K562 (cell line): Measurements from ENCODE around the gene C4orf50. TPM values are rescaled to one million over a fixed set of nuclear protein-coding genes. Genes with fewer than 3 reads are reported as not detected.

Source experiments
- ATAC-seq: fragments of 200-7000 bp; cut with Tn5 transposase; 3 replicates; pipeline ENCODE4 v1.9.1; 2020; ENCODE audit warnings: moderate library complexity
- BruUV-seq: library from RNA; stranded (reverse); fragments of 400-500 nt; replicated peaks from 2 replicates; lab custom pipeline; 2021; lab: Mats Ljungman, UMichigan
- CTCF ChIA-PET: fragments of 300-600 bp; formaldehyde crosslinking; extraction: SDS; loops from one replicate; lab custom pipeline; 2021; ENCODE audit warnings: low intra/inter-chr PET ratio; lab: Yijun Ruan, JAX
- POLR2A ChIA-PET: fragments of 300-600, 350-650 bp; sonication (Branson Sonifier 250); formaldehyde crosslinking; extraction: SDS; loops from one replicate; lab custom pipeline; 2021; ENCODE audit warnings: antibody characterized with exemption, inconsistent platforms; lab: Yijun Ruan, JAX
- DNase-seq, 4 experiments: peaks; one replicate each; pipeline versions ENCODE4 v3.0.0 to v3.0.0-alpha.2; 2011 to 2018; ENCODE audit warnings: low spot score in 3 of 4, mixed read lengths in 3 of 4; ENCODE audit errors: extremely low read depth in 1 of 4
- FAIRE-seq: peaks from 2 replicates; lab custom pipeline; 2011; peaks lifted over from hg19 to GRCh38; lab: Jason Lieb, UNC
- H2AFZ ChIP-seq: 2 replicates; pipeline ENCODE4 v1.6.0; 2011; ENCODE audit warnings: low read depth, low read length, control low read depth, inconsistent platforms
- H3K27ac ChIP-seq: fragments of 200-600 bp; 3 replicates; pipeline ENCODE4 v1.8.0; 2011; ENCODE audit warnings: low read depth, mild to moderate bottlenecking, control low read depth, inconsistent platforms, low read length, moderate library complexity, mixed read lengths; ENCODE audit errors: extremely low read depth
- H3K27me3 ChIP-seq, 2 experiments: fragments of 300-600 bp in 1 of 2; 2 replicates in 1 of 2; 3 replicates in 1 of 2; pipeline versions ENCODE4 v1.6.0 to v1.8.0; 2011; ENCODE audit warnings: inconsistent platforms in 2 of 2, low read length in 2 of 2, mild to moderate bottlenecking in 1 of 2, mixed read lengths in 1 of 2, moderate library complexity in 1 of 2; ENCODE audit not compliant: control insufficient read depth in 2 of 2, insufficient read depth in 2 of 2
- H3K36me3 ChIP-seq: fragments of 300-600 bp; 3 replicates; pipeline ENCODE4 v1.8.0; 2011; ENCODE audit warnings: mild to moderate bottlenecking, low read length, inconsistent platforms; ENCODE audit not compliant: control insufficient read depth, insufficient read depth
- H3K4me1 ChIP-seq, 2 experiments: fragments of 200-600 bp in 1 of 2; replicated peaks in 1 of 2; 2 replicates in 1 of 2; 3 replicates in 1 of 2; pipeline versions ENCODE4 v1.5.1 to v1.8.0; 2011; ENCODE audit warnings: inconsistent platforms in 2 of 2, low read length in 2 of 2, mild to moderate bottlenecking in 1 of 2, mixed read lengths in 1 of 2, moderate library complexity in 1 of 2; ENCODE audit not compliant: control insufficient read depth in 2 of 2, insufficient read depth in 2 of 2
- H3K4me2 ChIP-seq: 2 replicates; pipeline ENCODE4 v1.6.1; 2011; ENCODE audit warnings: low read length, control low read depth, inconsistent platforms, mixed read lengths; ENCODE audit not compliant: insufficient read depth
- H3K4me3 ChIP-seq: fragments of 200-600 bp; sonication (generic), shearing (Covaris generic); 2 replicates; pipeline ENCODE4 v1.5.1; 2016; ENCODE audit warnings: control low read depth, inconsistent platforms
- H3K79me2 ChIP-seq: fragments of 200-600 bp; 3 replicates; pipeline ENCODE4 v1.8.0; 2011; ENCODE audit warnings: low read length, inconsistent platforms; ENCODE audit not compliant: control insufficient read depth, insufficient read depth
- H3K9ac ChIP-seq, 2 experiments: 2 replicates each; pipeline versions ENCODE4 v1.6.0 to v1.6.1; 2011; ENCODE audit warnings: low read depth in 2 of 2, low read length in 2 of 2, control low read depth in 1 of 2, inconsistent platforms in 1 of 2, mild to moderate bottlenecking in 1 of 2, mixed read lengths in 1 of 2; ENCODE audit not compliant: insufficient read depth in 1 of 2
- H3K9me1 ChIP-seq: one replicate; pipeline ENCODE4 v1.6.0; 2011; ENCODE audit warnings: inconsistent platforms, mild to moderate bottlenecking, low read length, moderate library complexity; ENCODE audit not compliant: control insufficient read depth, insufficient read depth
- H3K9me3 ChIP-seq: replicated peaks from 2 replicates; pipeline ENCODE4 v1.5.1; 2011; ENCODE audit warnings: low read depth, low read length, inconsistent platforms; ENCODE audit not compliant: control insufficient read depth, insufficient read depth
- H4K20me1 ChIP-seq: replicated peaks from 2 replicates; pipeline ENCODE4 v1.6.1; 2011; ENCODE audit warnings: low read length, inconsistent platforms, mixed read lengths; ENCODE audit not compliant: control insufficient read depth, insufficient read depth
- ARNT ChIP-seq, 2 experiments: fragments of 450-650 bp; IDR thresholded peaks; 2 replicates each; pipeline ENCODE4 v1.6.1; 2016; ENCODE audit warnings: mild to moderate bottlenecking in 1 of 2
- FOXO4 ChIP-seq: fragments of 450-650 bp; formaldehyde crosslinking; IDR thresholded peaks from 2 replicates; pipeline ENCODE4 v1.4.0; 2020; ENCODE audit warnings: mild to moderate bottlenecking, moderate library complexity
- ILF3 ChIP-seq: fragments of 450-650 bp; IDR thresholded peaks from 2 replicates; pipeline ENCODE4 v1.6.1; 2018; ENCODE audit warnings: antibody characterized with exemption, mild to moderate bottlenecking, moderate library complexity, borderline replicate concordance
- KAT7 ChIP-seq: sonication (generic); formaldehyde crosslinking; IDR thresholded peaks from 2 replicates; pipeline ENCODE4 v1.8.0; 2022; ENCODE audit warnings: missing genetic modification reagents, mild to moderate bottlenecking, borderline replicate concordance
- KDM2B ChIP-seq: fragments of 250-450 bp; sonication (Bioruptor Pico); IDR thresholded peaks from 2 replicates; pipeline ENCODE4 v1.8.0; 2021; ENCODE audit warnings: mild to moderate bottlenecking, moderate library complexity
- KLF13 ChIP-seq: fragments of 450-650 bp; IDR thresholded peaks from 2 replicates; pipeline ENCODE4 v1.6.1; 2016; ENCODE audit warnings: missing genetic modification characterization, low read depth, mild to moderate bottlenecking, missing compliant biosample characterization, moderate library complexity, borderline replicate concordance
- RCOR1 ChIP-seq, 2 experiments: IDR thresholded peaks; 2 replicates each; pipeline ENCODE4 v1.6.1; 2012; ENCODE audit warnings: low read depth in 2 of 2, low read length in 2 of 2, borderline replicate concordance in 1 of 2, improper control_type of control experiment in 1 of 2
- RUNX1 ChIP-seq: sonication (generic); IDR thresholded peaks from 2 replicates; pipeline ENCODE4 v1.6.1; 2016; ENCODE audit warnings: antibody characterized with exemption, low read depth
- SREBF2 ChIP-seq: sonication (generic); formaldehyde crosslinking; IDR thresholded peaks from 2 replicates; pipeline ENCODE4 v1.4.0; 2020; ENCODE audit warnings: mild to moderate bottlenecking, missing genetic modification reagents
- WGBS: fragments of 100-300 bp; shearing (Covaris generic); methylation state at CpG from one replicate; pipeline ENCODE4 v1.1.6; 2016; ENCODE audit warnings: low coverage, mixed read lengths; ENCODE audit not compliant: insufficient coverage; ENCODE audit errors: missing lambda C conversion rate; 5-methylcytosine and 5-hydroxymethylcytosine counted together
- in situ Hi-C: fragments of 300-500 bp; cut with MboI; formaldehyde crosslinking; loops from 4 replicates; pipeline ENCODE4 v1.15.0; 2018; ENCODE audit warnings: inconsistent platforms, mixed read lengths
- intact Hi-C: fragments of 100-400 bp; cut with micrococcal nuclease; formaldehyde crosslinking; loops from 2 replicates; pipeline ENCODE4 v1.14.2; 2022
- polyA plus RNA-seq, 8 experiments: library from polyadenylated mRNA; depleted of rRNA in 4 of 8; stranded (reverse) in 5 of 8; unstranded in 3 of 8; fragments of >200 nt; fragmentation: Nextera tagmentation in 2 of 8; fragmentation: Illumina TruSeq in 1 of 8; extraction: Ambion mirVana in 2 of 8; extraction: Trizol in 1 of 8; gene quantifications; 2 replicates each; pipeline versions ENCODE4 v1.2.1 to v1.2.3, GENCODE V29; 2011 to 2014; ENCODE audit warnings: inconsistent platforms in 1 of 8, missing spikeins in 1 of 8
- total RNA-seq, 7 experiments: library from RNA; depleted of rRNA in 6 of 7; stranded (reverse); fragments of >200 nt in 6 of 7; fragmentation: Illumina TruSeq in 2 of 7; extraction: Trizol in 2 of 7; gene quantifications; 2 replicates each; pipeline versions ENCODE4 v1.2.1 to v1.2.3, GENCODE V29; 2011 to 2021; ENCODE audit warnings: low replicate concordance in 1 of 7

Gene C4orf50
- total and polyA plus RNA-seq, 9 of the 15 experiments (the other 6 are each of a cell fraction or from before 2014, with no cell fraction given): not detected

GRCh38 chr4:6020613-6021012 lies 2.4 kb upstream of the C4orf50 start:
- H3K27ac ChIP-seq: no peak overlapping the region
- H4K20me1 ChIP-seq: no peaks in the 10 kb centered on the region; the same call in none of the 2 replicates
- 14% methylated on average over 6 of the region's 8 CpGs for WGBS
- no peak overlapping the region for H2AFZ ChIP-seq
- no peaks in the 10 kb centered on the region for H3K79me2 ChIP-seq
- TF ChIP-seq SREBF2 (CRISPR knock-in tag) (no peak), KLF13 (tag) (no peak), ILF3 (no peak), ARNT (IDR thresholded peaks at IDR 0.05) (no peak), RCOR1 (IDR thresholded peaks at IDR 0.05; ENCODE audit: borderline replicate concordance in 1 of 2, low read depth in 2 of 2, low read length in 2 of 2) (no peak), FOXO4 (CRISPR knock-in tag) (no peak), RUNX1 (no peak), KAT7 (no peak), KDM2B (CRISPR knock-in tag) (no peak)
- FAIRE-seq (no peak), DNase-seq (no peak), ATAC-seq (no peak)
- CTCF ChIA-PET: no interaction called here
- intact Hi-C loops (no loop called here), in situ Hi-C loops (no loop called here)
- peaks cover 12 to 62% of the 10 kb centered on the region in 2 experiments; a peak in 3 of 5 replicates for H3K27me3 ChIP-seq
- H3K9me1 ChIP-seq: no peaks in the 10 kb centered on the region
- H3K4me2 ChIP-seq: no peak overlapping the region
- H3K4me1 ChIP-seq: no peaks in the 10 kb centered on the region
- no peak overlapping the region for H3K4me3 ChIP-seq
- H3K9ac ChIP-seq: no peak overlapping the region
- no TSS peak for BruUV-seq
- H3K36me3 ChIP-seq: no peaks in the 10 kb centered on the region
- POLR2A ChIA-PET: interaction anchor here (1.2 kb wide), 1 partner anchor 21 kb away, joined by 3 read pairs; no protein-coding TSS in a partner anchor
- no peaks in the 10 kb centered on the region for H3K9me3 ChIP-seq
